Central memory CD8-positive, alpha-beta T cell (primary cell): Measurements from ENCODE around the gene RAD9B.
"Not testable (repeated sequence)": the region's sequence is repeated elsewhere in the genome, so short reads cannot be mapped to it uniquely, and the experiment has no call there.

Experiments used
- ATAC-seq: fragments of 150-1000 bp; cut with Tn5 transposase; replicated peaks from 2 replicates; pipeline ENCODE4 v1.10.0; 2022; ENCODE audit warnings: mild to moderate bottlenecking, moderate FRiP score, moderate number of reproducible peaks; ENCODE audit not compliant: poor library complexity, severe bottlenecking; ENCODE audit errors: extremely low read depth
- DNase-seq, 2 donors: peaks; one replicate each; pipeline ENCODE4 v3.0.0; 2021; ENCODE audit warnings: low spot score in 2 of 2
- H3K27ac Mint-ChIP-seq: one replicate; pipeline ENCODE4 v1.8.0; 2022; ENCODE audit warnings: low read depth, mild to moderate bottlenecking, moderate library complexity, mixed read lengths
- H3K27me3 Mint-ChIP-seq: one replicate; pipeline ENCODE4 v1.8.0; 2022; ENCODE audit warnings: mixed read lengths
- H3K36me3 Mint-ChIP-seq: one replicate; pipeline ENCODE4 v1.8.0; 2022; ENCODE audit warnings: mild to moderate bottlenecking, moderate library complexity, mixed read lengths; ENCODE audit not compliant: insufficient read depth
- H3K4me1 Mint-ChIP-seq: one replicate; pipeline ENCODE4 v1.8.0; 2022; ENCODE audit warnings: mixed read lengths
- H3K4me3 Mint-ChIP-seq: one replicate; pipeline ENCODE4 v1.8.0; 2022; ENCODE audit warnings: mild to moderate bottlenecking, moderate library complexity, mixed read lengths
- H3K9me3 Mint-ChIP-seq: one replicate; pipeline ENCODE4 v1.8.0; 2022; ENCODE audit warnings: mixed read lengths

RAD9B gene

DNA sequence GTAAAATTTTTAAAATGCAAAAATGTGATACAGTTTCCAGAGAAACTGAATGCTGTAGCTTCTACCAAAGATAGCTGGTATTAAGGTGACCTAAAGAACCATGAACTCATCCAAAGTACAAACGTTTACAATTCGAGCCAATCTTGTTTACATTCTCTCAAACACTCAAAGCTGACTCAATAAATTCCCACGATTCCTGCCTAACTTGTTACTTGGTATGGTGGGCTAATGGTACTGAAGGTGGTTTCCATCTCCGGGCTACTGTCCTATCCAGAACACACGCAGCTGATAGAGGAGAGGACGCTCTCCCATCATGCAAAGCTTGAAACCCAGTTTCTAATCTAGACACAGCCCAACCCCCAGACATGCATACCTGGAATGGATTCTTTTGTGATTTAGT, 31.5 kb downstream of the RAD9B start:
- H3K27ac Mint-ChIP-seq, result no peak overlapping the region
- no peaks in the 10 kb centered on the region for H3K9me3 Mint-ChIP-seq
- DNase-seq (no peak), ATAC-seq (no peak)
- no peak overlapping the region for H3K4me3 Mint-ChIP-seq
- H3K27me3 Mint-ChIP-seq, result no peaks in the 10 kb centered on the region
- peaks cover 48% of the 10 kb centered on the region for H3K36me3 Mint-ChIP-seq
- no peaks in the 10 kb centered on the region for H3K4me1 Mint-ChIP-seq

DNA sequence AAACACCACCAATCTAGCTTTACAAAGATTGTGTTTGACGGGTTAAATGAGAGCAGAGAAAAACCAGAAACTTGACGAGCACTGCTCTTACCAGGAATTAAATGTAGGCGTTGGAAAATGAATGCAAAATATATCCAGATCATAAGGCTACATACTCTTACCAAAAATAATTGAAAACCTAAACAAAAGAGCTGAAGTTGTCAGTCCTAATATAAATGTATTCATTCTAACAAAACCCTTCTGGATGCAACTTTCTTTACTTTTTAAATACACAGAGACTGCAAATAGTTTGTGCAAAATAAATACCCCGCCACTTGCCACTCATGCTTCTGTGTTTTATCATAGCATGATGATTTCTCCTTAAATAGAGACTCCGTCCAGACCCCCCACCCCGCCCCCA, 32.7 kb downstream of the RAD9B start:
- peaks cover 60% of the 10 kb centered on the region for H3K36me3 Mint-ChIP-seq
- no peaks in the 10 kb centered on the region for H3K4me1 Mint-ChIP-seq
- H3K27ac Mint-ChIP-seq, result no peak overlapping the region

DNA sequence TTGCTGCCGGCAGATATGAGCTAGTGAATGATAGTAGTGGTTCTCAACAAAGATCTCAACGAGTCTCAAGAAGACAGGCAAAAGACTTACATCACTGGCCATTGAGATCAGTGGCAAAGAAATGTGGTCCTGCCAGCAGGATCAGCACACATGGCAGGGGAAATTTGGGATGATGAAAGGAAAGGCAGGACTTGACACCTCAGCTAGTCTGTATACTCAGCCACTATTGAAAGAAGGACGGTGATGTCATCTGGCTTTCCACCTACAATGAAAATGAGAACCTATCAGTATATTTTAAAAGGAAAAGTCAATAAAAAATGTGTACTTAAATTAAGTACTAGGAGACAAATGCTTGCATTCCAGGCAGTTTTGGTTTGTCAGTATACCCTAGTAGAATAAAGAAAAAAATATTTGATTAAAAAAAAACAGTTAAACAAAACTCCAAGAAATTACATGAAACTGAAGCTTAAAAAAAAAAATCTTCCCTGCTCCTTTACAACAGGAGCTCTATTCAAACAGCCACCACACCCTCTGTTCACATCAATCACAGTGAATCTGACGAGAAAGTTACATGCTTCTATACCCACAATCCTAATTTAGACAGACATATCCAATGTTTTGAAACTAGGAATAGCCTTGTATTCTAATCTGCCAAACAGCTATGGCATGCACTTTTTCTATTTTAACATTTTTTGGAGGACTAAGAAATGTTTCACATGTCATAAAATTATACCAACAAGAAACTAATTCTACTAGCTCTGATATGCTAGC, 34.9 kb downstream of the RAD9B start:
- DNase-seq (no peak), ATAC-seq (no peak)
- Mint-ChIP-seq H3K27me3 (no peaks in the 10 kb centered on the region), H3K4me1 (no peaks in the 10 kb centered on the region), H3K36me3 (peaks cover 67% of the 10 kb centered on the region), H3K4me3 (no peak overlapping the region), H3K9me3 (no peaks in the 10 kb centered on the region), H3K27ac (no peak overlapping the region)

More for the DNA sequence above, 32.7 kb downstream of the RAD9B start:
- DNase-seq (no peak), ATAC-seq (no peak)
- Mint-ChIP-seq H3K4me3 (no peak overlapping the region), H3K27me3 (no peaks in the 10 kb centered on the region), H3K9me3 (no peaks in the 10 kb centered on the region)

DNA sequence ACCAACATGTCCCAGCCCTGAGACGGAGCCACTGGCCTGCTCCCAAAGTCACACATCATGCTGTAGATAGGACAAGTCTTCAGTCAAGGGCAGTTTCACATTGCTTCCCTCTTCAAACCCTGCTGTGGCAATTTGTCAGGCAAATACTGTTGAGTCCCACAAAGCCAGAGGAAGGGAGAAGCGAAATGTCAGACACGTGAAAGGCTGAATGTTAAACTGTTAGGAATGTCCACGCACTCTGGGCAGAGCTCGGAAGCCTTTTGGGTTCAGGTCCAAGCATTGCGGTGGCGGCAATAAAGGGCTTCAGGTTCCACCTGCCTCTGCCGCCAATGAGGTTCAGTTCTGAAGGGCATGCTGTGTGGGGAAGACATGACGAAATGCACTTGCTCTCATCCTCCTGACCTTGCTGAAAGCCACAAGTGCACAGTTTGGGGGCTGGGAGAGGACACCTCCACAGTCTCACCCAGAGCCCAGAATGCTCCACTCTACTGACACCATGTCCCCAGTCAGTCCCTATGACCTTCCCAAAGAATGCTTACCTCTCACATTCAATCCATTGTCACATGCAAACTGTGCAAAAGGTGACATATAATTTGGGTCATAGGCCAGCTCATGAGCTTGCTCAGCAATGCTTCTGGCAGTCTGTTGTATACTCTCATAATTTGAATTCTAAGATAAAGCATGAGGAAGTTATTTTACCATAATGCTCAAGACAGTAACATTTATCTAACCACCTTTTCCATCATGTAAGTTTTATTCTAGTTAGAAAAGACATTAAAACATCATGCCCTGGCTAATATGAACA, 35.7 kb downstream of the RAD9B start:
- ATAC-seq (no peak), DNase-seq (no peak)
- Mint-ChIP-seq H3K36me3 (peaks cover 68% of the 10 kb centered on the region), H3K9me3 (no peaks in the 10 kb centered on the region), H3K27me3 (no peaks in the 10 kb centered on the region), H3K4me3 (no peak overlapping the region), H3K27ac (no peak overlapping the region), H3K4me1 (peaks cover 1% of the 10 kb centered on the region)

DNA sequence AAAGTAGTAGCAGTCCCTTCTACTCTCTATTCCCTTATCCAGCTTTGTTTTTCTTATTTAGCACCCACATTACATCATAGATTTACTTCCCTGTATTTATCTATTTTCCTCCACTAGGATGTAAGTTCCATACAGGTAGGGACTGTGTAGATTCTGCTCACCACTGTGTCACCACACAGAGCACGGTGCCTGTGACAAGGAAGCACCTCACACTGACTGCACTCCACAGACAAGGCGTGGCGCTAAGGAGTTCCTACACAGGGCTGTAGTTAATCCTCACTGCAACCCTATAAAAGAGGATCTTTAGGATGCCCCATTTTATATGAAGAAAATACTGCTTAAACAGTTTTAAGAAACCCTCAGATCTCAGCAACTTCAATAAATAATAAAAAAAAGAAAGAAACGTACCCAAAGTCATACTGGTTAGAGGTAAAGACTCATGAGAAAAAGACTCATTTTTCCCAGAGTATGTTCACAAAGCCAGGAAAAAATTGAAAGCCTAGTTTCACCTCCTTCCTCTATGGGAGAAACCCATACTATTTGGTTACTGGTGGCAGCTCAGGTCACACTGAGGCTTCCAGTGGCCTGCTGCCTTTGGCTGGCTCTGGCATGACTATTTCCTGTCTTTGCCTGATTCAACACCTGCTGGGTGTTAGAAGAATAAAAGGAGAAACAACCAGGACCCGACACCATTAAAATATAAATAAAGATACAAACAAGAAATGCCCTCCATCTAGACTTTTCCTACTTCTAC, 36.9 kb downstream of the RAD9B start:
- peaks cover 11% of the 10 kb centered on the region for H3K4me1 Mint-ChIP-seq
- DNase-seq (no peak), ATAC-seq (no peak)
- H3K9me3 Mint-ChIP-seq, result no peaks in the 10 kb centered on the region
- H3K27ac Mint-ChIP-seq, result no peak overlapping the region
- H3K36me3 Mint-ChIP-seq, result peaks cover 71% of the 10 kb centered on the region
- H3K4me3 Mint-ChIP-seq, result no peak overlapping the region
- H3K27me3 Mint-ChIP-seq, result no peaks in the 10 kb centered on the region

DNA sequence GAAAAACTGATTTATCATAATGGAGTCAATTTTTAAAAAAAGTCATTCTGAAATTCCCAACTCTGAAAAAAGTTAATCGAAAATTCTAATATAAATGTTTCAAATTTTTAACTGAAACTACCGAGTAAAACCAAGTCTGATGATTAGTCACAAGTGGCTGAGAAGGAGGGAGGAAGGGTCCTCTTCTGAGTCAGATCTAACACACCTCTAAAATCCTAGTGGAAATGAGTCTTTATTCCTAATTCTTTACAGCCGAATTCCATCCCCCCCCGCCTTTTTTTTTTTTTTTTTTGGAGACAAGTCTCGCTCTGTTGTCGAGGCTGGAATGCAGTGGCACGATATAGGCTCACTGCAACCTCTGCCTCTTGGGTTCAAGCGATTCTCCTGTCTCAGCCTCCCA, 37.9 kb downstream of the RAD9B start:
- H3K4me1 Mint-ChIP-seq, result peaks cover 11% of the 10 kb centered on the region

DNA sequence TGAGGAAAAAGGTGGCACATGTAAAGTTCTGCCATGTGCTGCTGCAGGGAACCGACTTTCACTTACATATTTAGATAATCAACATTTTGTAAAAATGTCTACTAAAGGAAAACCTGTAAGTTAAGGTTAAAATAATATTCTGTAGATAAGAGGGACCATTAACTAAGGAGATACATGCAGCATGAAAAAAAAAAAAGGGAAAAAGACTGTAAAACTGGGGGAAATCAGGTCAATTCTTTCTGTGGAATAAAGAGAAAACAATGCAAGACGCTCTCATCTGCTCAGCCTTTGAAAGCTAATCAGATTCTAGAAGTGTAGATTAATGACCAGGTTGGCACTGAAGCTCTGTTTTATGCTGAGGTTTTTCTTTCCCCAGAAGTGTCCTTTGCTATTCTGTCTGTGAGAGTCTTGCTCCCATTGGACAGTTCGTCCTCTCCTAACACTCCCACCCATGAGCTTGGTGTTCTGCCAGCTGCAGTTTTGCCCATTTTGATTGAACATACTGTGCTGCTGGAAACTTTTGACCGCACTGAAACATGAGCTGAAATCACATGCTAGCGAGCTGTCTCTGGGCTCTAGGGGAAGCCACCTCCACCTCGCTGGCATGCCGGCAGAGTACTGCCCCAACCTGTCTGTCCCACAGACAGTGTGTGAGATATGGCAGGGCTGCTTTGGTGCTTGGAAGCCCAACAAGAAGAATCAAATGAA, 41.3 kb downstream of the RAD9B start:
- peaks cover 26% of the 10 kb centered on the region for H3K4me1 Mint-ChIP-seq
- DNase-seq (no peak), ATAC-seq (no peak)
- no peak overlapping the region for H3K4me3 Mint-ChIP-seq
- H3K27ac Mint-ChIP-seq, result peak overlapping the region; percentile 23
- peaks cover 55% of the 10 kb centered on the region for H3K36me3 Mint-ChIP-seq
- H3K27me3 Mint-ChIP-seq, result no peaks in the 10 kb centered on the region
- no peaks in the 10 kb centered on the region for H3K9me3 Mint-ChIP-seq

More for the DNA sequence above, 37.9 kb downstream of the RAD9B start:
- no peak for ATAC-seq
- no peaks in the 10 kb centered on the region for H3K27me3 Mint-ChIP-seq
- H3K9me3 Mint-ChIP-seq, result no peaks in the 10 kb centered on the region
- H3K4me3 Mint-ChIP-seq, result no peak overlapping the region
- H3K27ac Mint-ChIP-seq, result peak overlapping the region; percentile 8
- peaks cover 67% of the 10 kb centered on the region for H3K36me3 Mint-ChIP-seq
- DNase-seq, result no peak

DNA sequence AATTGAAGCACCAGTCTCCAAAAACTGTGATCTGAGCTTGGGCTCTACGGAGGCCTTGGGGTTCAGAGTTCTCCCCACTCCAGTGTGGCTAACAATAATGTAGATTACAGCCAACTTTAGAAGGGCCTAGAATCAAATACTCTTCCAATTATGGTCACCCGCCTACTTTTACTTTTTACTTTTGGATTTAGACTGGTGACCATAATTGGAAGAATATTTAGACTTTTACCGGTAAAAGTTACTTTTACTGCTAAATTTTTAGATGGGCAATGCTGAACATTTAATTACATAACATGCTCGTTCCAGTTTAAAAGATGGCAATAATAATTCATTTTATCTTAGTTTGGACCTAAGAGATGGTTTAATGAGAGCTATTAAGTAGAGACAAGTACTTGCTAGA, 41.8 kb downstream of the RAD9B start:
- no peak overlapping the region for H3K27ac Mint-ChIP-seq
- ATAC-seq (no peak), DNase-seq (no peak)

DNA sequence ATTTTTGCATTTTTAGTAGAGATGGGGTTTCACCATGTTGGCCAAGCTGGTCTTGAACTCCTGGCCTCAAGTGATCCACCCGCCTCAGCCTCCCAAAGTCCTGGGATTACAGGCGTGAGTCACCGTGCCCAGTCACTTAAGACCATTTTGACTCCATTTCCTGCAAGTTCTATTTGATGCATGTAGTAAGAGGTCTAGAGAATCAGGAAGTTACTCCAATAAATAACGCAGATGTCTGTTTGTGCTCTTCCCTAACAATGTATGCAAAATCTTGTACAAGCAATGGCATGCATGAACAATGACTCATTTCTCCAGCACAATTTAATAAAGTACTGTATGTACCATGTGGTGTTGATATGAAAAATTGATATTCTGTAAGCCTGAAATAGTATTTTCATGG, 43.1 kb downstream of the RAD9B start:
- H3K4me3 Mint-ChIP-seq, H3K27me3 Mint-ChIP-seq, ATAC-seq, H3K9me3 Mint-ChIP-seq, DNase-seq, H3K27ac Mint-ChIP-seq: not testable (repeated sequence)
- Mint-ChIP-seq H3K4me1 (peaks cover 36% of the 10 kb centered on the region), H3K36me3 (peaks cover 45% of the 10 kb centered on the region)

More for the DNA sequence above, 41.8 kb downstream of the RAD9B start:
- Mint-ChIP-seq H3K27me3 (no peaks in the 10 kb centered on the region), H3K36me3 (peaks cover 52% of the 10 kb centered on the region), H3K4me1 (peaks cover 31% of the 10 kb centered on the region), H3K4me3 (no peak overlapping the region), H3K9me3 (no peaks in the 10 kb centered on the region)

DNA sequence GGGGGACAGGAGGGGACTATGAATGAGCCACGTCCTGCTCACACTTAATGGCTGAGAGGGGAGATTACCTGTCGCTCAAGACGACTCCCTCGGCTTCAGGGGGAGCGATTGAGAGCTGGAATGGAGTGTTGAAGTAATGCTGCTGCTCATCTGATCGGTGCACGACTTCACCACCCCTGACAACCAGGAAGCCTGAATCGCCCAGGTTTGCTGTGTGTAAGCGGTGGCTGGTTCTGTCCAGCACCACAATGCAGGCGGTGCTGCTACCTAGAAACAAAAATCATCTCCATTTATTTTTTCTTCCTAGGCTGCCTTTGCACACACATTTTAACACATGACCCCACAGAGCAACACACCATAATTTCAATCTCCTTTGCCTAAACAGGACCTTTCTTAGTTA, 43.7 kb downstream of the RAD9B start:
- Mint-ChIP-seq H3K4me3 (no peak overlapping the region), H3K27me3 (no peaks in the 10 kb centered on the region), H3K9me3 (no peaks in the 10 kb centered on the region), H3K36me3 (peaks cover 39% of the 10 kb centered on the region), H3K27ac (no peak overlapping the region), H3K4me1 (peaks cover 36% of the 10 kb centered on the region)
- ATAC-seq (no peak), DNase-seq (no peak)

DNA sequence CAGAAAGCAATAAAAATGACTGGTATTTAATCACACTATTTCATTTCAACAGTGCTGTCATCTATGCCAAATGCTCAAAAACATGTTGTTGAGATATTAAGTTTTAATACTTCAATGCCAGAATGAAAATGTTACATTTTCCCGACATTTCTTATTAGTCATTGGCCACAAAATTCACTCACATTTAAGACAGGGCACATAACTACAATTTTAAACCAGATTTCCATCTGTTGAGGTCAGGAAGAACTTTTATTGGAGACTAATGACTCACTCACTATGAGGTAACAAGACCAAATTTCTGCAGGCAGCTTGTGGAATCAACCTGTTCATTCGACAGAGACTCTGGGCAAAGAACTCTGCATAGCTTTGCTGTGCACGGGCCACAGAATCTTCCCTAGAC, 44.2 kb downstream of the RAD9B start:
- Mint-ChIP-seq H3K27me3 (no peaks in the 10 kb centered on the region), H3K27ac (no peak overlapping the region), H3K9me3 (no peaks in the 10 kb centered on the region), H3K36me3 (peaks cover 37% of the 10 kb centered on the region), H3K4me1 (peaks cover 36% of the 10 kb centered on the region), H3K4me3 (no peak overlapping the region)
- DNase-seq (no peak), ATAC-seq (no peak)

DNA sequence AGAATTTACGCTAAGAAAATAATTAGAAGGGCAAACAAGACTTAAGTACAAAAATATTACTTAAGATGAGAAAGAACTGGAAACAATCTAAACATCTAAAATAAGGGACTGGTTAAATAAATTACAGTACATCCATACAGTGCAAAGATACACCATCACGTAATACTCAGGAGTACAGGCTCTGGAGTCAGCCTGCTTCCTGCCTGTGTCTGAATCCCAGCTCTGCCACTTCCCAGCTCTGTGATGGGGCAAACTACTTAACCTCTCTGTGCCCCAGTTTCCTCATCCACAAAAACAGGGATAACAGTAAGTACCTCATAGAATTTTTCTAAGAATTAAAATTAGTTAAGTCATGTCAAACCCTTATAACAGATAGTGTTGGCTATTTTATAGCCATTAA, 45.0 kb downstream of the RAD9B start:
- no peak overlapping the region for H3K27ac Mint-ChIP-seq
- H3K9me3 Mint-ChIP-seq, result no peaks in the 10 kb centered on the region
- no peak for DNase-seq
- peaks cover 41% of the 10 kb centered on the region for H3K4me1 Mint-ChIP-seq
- H3K36me3 Mint-ChIP-seq, result peaks cover 38% of the 10 kb centered on the region
- ATAC-seq, result no peak
- no peak overlapping the region for H3K4me3 Mint-ChIP-seq
- H3K27me3 Mint-ChIP-seq, result no peaks in the 10 kb centered on the region
